Effector CD8-positive, alpha-beta T cell (primary cell): ENCODE data around the gene PLXNA1.

Source experiments
- DNase-seq: peaks from one replicate; lab custom pipeline; 2025; lab: John Stamatoyannopoulos, UW

PLXNA1 gene

DNA sequence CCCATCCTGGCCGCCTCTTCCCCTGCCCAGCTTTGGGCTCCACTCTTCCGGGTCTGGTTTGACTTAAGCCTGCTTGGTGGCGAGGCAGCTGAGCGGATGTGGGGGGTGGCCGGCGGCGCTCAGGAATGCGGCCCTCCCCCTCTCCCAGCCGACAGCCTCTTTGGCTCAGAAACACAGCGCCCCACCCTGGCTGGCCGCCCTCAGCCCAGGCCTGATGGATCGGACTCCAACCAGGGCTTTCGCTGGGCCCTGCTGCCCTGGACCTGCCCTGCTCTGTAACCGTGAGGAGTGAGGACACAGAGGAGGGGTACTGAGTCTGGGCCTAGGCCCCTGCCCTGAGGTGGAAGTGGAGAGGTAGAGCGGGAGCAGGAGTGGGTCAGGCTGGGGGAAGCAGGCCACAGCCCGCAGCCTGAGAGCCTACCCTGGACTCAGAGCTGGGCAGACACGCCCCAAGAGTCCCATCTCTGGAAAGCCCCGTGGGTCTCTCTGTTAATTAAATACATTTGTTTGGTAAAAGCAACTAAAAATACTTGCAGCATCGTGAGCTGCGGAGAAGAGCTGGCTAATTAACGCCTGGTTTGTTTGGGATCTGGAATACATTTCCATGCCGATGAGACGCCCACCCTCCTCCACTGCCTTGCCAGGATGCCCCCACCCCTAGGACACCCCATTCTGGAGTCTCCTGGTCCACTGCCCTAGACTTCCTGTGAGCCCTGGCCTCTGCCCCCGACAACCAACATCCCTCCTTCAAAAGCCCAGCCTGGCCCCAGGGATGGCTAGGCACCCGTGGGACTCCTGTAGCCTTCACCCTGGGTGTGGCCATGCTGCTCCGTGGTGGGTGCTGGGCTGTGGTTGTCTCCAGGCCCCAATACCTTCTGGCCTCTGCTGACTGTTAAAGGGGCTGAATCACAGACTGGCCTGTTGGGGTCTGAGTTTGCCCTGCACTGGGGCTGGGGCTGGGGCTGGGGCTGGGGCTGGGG is 19.6 kb downstream of the PLXNA1 start:
- no peak for DNase-seq

DNA sequence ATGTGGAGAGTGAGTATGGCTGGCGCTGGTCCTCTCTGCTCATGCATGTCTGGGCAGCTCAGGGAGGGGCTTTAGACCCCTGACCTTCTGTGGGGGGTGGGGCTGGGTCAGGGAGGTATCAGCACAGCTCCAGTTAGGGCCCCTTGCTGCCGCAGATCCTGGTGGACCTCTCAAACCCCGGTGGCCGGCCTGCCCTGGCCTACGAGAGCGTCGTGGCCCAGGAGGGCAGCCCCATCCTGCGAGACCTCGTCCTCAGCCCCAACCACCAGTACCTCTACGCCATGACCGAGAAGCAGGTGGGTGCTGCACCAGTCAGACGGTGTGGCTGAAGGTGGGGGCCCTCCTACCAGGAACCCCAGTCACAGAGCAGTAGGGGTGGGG is 20.2 kb downstream of the PLXNA1 start:
- no peak for DNase-seq

DNA sequence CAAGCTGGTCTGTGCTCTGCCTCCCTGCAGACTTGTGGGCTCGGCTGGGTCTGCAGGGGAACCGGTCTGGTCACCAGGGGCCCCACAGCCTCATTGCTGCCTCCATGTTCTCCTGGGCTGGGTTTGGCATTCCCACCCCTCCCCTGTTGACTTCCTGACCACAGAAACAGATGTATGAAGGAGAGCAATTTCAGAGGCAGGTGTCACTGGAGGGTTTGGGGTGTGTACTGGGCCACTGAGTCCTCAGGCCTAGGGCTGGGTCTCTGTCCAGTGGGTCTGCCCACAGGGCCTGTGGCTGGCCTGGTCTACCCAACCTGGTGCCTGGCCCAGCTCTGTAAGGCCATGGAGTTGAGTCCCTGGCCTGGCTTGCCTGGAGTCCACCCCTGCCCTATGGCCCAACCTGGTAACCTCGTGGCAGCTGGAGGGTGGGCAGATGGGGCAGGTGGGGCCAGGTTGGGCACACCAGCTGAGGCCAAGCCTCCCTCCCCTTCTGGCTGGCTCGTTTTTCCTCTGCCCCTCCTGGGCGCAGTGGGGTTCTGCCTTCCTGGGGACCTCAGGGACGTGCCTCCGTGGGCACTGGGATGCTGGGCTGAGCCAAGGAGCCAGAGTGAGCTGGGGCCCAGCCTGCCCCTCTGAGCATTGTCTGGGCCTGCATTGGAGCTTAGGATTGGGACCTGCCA is 20.8 kb downstream of the PLXNA1 start:
- no peak for DNase-seq

DNA sequence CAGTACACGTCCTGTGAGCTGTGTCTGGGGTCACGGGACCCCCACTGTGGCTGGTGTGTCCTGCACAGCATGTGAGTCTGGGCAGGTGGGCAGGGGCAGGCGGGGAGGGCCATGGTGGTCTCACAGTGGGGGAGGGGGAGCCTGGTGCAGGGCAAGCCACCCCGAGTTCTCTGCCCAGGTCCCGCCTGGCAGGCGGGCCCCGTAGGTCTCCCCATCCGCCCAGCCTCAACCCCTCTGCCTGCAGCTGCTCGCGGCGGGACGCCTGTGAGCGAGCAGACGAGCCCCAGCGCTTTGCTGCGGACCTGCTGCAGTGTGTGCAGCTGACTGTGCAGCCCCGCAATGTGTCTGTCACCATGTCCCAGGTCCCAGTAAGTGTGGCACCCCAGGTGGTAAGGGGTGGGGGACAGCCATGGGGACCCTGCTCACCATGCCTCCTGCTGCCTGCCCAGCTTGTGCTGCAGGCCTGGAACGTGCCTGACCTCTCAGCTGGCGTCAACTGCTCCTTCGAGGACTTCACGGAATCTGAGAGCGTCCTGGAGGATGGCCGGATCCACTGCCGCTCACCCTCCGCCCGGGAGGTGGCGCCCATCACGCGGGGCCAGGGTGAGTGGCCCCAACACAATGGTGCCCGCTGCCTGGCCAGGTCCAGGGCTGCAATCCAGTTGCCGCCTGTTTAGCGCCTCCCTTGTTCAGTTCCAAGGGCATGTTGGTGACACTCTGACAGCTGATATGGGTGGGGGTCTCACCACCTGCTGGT is 21.9 kb downstream of the PLXNA1 start:
- no peak for DNase-seq

DNA sequence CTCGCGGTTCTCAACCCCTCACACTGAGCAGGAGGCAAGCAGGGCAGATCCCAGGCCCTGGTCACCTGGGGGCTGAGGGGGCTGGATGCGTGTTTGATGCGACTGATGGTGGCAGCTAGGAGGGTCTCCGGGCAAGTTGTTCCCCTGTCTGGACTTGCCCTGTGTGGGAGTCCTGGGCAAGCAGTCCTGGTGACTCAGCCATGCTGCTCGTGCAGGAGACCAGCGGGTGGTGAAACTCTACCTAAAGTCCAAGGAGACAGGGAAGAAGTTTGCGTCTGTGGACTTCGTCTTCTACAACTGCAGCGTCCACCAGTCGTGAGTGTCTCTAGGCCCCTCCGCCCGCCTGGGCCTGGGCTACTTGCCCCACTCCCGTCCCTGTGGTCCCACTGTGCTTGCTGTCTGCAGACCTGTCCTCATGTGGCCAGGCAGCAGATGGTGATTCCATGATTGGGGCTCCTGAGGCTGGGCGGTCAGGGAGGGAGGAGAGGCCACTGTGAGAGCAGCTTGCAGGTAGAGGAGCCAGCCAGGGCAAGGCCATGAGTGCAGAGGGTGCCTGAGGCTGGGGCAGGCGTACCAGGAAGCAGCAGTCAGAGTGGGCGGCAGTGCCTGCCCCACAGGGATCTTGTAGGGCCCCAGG is 23.1 kb downstream of the PLXNA1 start:
- DNase-seq: no peak

DNA sequence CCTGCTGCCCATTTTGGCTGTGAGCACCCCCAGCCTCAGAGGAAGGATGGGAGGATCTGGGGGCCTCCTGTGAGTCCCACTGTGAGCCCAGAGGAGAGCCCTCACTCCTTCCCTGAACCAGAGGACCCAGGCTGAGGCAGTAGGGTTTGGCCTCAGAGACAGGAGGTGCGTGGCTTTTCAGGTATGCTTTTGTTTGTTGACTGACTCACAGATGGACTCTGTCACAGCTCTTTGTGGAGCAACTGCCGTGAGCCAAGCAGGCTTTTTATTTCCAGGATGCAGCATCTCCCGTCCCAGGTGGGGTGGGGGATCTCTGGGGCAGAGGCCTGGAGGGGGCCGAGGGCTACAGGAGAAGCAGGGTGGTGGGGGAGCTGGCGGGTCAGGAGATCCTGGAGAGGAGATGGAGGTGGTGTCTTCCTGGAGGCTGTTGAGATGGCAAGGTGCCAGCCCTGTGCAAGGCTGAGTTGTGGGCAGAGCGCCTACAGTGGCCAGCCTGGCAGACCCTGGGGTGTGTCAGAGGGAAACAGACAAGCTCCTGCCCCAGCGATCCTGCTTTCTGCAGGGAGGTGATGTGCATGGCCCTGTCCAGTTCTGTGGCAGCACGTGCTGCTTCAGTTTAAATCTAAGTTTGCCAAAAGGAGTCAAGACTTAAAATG is 24.0 kb downstream of the PLXNA1 start:
- no peak for DNase-seq

DNA sequence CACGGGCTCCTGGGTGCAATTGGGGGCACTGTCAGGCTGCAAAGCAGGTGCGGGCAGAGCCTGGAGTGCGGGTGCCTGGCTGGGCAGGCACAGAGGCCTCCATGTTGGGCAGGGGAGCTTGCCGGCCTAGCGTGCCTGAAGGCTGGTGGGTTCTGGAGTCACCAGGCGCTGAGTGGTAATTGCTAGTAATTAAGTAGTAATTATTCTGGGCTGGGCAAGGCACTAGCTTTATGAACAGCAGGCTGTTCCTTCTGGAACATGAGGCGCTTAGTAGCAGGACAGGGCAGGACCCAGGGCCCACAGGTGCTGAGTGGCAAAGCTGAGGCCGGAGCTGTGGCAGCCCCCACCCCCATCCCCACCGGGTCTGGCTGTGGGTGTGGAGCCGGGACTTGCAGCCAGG is 25.3 kb downstream of the PLXNA1 start:
- no peak for DNase-seq

DNA sequence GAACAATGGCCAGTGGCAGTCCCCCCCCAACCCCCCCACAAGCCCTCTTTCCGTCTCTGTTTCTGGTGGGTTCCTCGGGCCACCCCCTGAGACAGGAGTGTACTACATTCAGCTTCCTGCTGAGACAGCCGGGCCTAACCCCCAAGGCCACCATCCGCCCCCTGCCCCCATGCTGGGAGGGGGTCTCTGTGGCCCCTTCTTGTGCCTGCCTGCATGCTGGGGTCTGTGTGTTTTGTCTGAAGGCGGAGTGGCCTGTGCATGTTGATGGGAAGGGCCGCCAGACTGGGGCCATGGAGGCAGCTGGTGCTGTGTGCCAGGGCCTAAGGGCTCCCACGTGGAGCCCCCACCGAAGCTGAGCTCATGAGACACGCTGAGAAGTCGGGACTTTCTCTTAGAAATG is 26.6 kb downstream of the PLXNA1 start:
- no peak for DNase-seq

DNA sequence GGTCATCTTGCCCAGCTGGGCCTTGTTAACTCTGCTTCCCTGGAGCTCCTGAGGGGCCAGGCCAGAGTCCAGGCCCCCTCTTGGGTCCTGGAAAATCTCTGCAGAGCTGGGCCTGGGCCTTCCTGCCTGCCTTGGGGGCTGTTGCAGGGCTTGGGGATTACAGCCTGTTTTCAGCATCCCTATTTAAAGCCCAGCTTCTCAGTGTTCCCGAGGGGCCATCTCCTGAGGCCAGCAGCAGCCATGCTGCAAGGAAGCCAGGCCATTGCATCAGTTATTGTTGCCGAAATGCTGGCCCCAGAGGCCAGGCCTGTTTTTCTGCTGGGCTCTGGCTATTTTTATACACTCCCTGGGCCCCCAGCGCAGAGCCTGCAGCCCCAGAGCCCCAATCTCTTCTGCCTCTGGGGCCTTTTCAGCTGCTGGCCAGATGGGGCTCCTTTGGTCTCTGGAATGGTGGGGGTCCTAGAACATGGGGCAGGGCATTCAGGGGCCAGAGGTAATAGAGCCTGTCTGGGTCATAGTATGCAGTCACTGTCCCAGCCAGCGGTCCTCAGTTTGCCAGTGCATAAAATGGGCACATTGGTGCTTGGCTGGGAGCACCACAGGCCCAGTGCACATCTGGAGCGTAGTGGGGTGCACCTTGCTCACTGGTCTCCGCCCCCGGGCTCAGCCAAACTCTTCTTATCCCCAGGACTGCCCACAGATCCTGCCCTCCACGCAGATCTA is 28.5 kb downstream of the PLXNA1 start:
- DNase-seq: no peak

DNA sequence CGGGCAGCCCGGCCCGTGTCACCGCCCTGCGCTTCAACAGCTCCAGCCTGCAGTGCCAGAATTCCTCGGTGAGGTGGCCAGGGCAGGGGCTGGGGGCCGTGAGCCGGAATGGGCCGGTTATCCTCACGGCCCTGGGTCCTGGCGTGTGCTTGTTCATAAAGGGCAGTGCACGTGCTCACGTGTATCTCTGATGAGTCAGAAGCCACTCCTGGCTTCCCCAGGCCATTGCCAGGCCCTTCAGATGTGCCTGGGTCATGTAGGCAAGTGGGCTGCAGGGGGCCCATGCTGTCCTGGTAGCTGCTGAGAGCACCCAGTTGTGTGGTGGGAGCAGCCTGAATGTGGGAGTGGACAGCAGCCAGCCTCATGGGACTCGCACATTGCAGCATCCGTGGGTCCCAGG is 29.2 kb downstream of the PLXNA1 start:
- no peak for DNase-seq

DNA sequence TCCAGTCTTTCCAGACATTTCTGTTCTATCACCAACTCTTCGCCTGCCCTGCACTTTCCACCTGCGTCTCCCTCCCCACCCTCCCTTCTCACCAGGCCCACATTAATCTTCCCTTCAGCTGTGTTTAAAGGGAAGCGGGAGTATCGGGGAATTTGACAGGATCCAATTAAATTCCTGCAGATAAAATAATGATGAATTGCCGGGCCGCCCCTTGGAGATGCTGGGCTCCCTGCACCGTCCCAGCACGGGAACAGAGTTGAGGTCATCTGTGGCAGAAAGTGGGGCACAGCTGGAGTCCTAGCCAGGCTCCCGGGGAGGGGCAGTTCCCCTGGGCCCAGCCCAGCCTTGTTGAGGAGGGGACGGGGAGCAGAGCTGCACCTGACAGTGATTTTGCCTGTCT is 30.3 kb downstream of the PLXNA1 start:
- no peak for DNase-seq

DNA sequence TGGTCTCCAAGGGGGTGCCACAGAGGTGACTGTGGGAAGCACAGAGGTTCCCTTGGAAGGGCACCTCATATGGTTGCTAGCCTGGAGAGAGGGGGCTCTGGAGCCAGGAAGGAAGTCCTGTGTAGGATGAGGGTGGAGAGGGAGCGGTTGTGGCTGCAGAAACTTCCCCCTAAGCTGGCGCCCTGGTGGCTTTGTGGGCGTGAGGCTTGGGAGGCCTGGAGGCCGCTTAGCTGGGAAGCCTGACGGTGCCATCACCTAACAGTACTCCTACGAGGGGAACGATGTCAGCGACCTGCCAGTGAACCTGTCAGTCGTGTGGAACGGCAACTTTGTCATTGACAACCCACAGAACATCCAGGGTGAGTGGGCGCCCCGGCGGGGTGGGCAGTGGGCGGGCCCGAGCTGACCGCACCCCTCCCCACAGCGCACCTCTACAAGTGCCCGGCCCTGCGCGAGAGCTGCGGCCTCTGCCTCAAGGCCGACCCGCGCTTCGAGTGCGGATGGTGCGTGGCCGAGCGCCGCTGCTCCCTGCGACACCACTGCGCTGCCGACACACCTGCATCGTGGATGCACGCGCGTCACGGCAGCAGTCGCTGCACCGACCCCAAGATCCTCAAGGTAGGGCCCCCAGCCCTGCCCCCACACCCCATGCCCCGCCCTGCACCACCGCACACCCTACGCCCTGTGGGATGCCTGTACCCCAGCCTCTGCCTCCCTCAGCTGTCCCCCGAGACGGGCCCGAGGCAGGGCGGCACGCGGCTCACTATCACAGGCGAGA is 31.0 kb downstream of the PLXNA1 start:
- no peak for DNase-seq

DNA sequence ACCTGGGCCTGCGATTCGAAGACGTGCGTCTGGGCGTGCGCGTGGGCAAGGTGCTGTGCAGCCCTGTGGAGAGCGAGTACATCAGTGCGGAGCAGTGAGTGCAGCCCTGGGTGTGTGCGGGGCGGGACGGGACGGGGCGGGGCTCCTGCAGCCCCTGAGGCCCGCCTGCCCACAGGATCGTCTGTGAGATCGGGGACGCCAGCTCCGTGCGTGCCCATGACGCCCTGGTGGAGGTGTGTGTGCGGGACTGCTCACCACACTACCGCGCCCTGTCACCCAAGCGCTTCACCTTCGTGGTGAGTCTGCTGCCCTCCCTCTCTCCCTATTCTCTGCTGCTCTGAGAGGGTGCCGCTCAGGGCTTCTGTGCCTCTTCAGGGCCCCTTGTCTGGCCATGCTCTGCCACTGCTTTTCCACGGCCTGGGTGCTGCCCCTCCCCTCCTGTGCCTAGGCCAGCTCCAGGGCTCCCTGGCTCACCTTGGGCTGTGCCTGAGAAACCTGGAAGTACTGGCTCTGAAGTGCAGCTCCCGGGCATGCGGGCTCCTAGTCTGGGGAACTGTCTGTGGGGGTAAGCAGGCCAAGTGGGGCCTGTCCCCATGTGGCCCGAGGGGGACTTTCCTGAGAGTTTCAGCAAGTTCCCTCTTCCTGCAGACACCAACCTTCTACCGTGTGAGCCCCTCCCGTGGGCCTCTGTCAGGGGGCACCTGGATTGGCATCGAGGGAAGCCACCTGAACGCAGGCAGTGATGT is 31.8 kb downstream of the PLXNA1 start:
- no peak for DNase-seq

DNA sequence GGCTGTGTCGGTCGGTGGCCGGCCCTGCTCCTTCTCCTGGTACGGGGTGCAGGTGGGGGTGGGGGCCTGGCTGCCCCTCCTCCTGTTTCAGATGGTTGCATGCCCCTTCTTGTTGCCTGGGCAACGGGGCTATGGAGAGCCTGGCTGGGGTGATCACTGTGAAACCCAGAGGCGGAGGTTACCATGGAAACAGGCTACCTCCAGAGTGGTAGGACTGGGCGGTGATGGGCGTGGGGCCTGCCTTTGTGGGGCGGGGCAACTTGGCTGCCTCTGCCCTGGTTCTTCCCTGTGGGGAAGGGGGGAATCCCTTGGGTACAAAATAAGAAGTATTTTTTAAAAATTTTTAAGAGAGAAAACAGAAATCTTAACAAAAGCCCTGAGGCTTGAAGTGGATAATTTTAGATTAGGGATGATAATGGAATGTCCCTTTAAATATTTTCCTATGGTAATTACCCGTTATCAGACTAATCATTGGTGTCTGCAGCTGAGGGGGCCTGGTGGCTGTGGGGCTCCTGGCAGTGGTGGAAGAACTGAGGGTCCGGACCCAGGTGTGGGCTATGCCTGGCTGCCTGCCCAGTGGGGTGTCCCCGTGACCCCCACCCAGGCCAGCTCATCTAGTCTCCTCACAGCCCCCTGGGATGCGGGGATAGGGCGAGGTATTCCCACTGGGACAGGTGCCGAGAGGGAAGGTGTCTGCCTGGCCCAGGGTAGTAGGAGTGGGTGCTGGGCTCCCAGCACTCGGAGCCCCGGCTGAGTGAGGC is 32.5 kb downstream of the PLXNA1 start:
- DNase-seq: no peak

DNA sequence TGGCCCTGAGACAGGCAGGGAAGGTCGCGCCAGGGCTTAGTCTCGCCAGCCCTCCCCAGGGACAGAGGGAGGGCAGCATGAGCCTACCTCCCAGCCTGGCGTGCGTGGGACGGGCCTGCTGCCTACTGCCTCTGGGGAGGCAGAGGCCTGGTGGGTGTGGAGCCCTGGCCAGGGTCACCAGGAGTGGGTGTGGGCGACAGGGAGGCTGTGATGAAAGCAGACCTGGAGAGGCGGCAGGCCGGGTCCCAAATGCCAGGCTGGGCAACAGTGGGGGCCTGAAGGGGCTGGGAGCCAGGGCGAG is 33.1 kb downstream of the PLXNA1 start:
- no peak for DNase-seq

DNA sequence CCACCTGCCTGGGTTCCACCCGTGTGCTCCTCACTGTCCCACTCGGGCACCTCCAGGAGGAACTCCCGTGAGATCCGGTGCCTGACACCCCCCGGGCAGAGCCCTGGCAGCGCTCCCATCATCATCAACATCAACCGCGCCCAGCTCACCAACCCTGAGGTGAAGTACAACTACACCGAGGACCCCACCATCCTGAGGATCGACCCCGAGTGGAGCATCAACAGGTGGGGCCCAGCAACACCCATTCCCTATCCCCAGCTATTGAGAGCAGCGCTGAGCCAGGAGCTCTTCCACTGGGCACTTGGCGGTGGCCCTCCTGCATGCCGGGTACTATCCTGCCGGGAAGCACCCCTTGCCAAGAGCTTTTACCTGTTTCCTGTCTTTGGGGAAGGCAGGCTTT is 33.5 kb downstream of the PLXNA1 start:
- DNase-seq: no peak

DNA sequence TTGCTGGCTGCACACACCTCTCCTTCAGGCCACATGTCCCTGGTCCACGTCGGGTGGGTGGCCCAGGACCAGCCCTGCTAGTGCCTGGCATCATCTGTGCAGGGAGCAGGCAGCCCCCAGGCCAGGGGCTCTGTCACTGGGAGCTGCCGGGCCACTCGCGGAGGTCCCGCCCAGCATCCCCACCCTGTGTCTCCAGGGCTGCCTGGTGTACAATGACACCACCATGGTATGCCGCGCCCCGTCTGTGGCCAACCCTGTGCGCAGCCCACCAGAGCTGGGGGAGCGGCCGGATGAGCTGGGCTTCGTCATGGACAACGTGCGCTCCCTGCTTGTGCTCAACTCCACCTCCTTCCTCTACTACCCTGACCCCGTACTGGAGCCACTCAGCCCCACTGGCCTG is 34.3 kb downstream of the PLXNA1 start:
- no peak for DNase-seq

DNA sequence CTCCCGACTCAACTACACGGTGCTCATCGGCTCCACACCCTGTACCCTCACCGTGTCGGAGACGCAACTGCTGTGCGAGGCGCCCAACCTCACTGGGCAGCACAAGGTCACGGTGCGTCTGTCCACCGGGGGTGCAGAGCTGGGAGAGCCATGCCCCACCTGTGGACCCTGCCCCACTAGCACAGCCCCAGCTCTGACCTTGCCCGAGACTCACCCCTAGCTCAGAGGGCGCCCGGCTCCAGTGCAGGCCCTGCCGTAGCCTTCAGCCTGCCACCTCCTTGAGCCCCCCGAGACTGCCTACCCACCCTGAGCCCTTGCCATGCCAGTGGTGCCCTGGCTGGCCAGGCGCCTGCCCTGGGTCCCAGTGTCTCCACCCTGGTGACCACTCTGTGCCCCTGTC is 34.9 kb downstream of the PLXNA1 start:
- no peak for DNase-seq

DNA sequence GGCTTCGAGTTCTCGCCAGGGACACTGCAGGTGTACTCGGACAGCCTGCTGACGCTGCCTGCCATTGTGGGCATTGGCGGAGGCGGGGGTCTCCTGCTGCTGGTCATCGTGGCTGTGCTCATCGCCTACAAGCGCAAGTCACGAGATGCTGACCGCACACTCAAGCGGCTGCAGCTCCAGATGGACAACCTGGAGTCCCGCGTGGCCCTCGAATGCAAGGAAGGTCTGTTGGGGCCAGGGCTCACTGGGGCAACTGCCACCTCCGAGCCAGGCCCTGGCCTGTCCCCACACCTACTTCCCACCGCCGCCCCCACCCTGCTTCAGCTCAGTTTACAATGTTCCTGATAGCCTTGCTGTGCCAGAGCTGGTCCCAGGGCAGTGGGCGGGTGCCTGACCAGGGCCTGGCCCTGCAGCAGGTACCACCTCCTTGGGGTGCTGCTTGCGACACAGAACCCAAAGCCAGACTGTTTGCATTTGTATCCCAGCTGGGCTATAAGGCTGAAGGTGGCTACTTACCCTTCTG is 35.5 kb downstream of the PLXNA1 start:
- DNase-seq: no peak
